Fibroblast of lung (primary cell): ENCODE results near the gene COLGALT1. TPM values are rescaled to one million over a fixed set of nuclear protein-coding genes. Genes with fewer than 3 reads are reported as not detected.

ENCODE experiments used
- DNase-seq, 2 donors: peaks; one replicate each; pipeline versions ENCODE4 v3.0.0 to v3.0.0-alpha.2; 2010; ENCODE audit warnings: low read depth in 2 of 2
- H2AFZ ChIP-seq: 2 replicates; pipeline ENCODE4 v1.5.1; 2012; ENCODE audit warnings: low read length, control low read depth, inconsistent platforms
- H3K27ac ChIP-seq: 2 replicates; pipeline ENCODE4 v1.5.1; 2011; ENCODE audit warnings: low read length, control low read depth; ENCODE audit not compliant: insufficient read depth
- H3K27me3 ChIP-seq: 2 replicates; pipeline ENCODE4 v1.5.1; 2011; ENCODE audit warnings: mild to moderate bottlenecking, low read length; ENCODE audit not compliant: control insufficient read depth, insufficient read depth
- H3K36me3 ChIP-seq: 2 replicates; pipeline ENCODE4 v1.5.1; 2011; ENCODE audit warnings: low read length; ENCODE audit not compliant: control insufficient read depth, insufficient read depth
- H3K4me1 ChIP-seq: 2 replicates; pipeline ENCODE4 v1.5.1; 2011; ENCODE audit warnings: low read length; ENCODE audit not compliant: control insufficient read depth, insufficient read depth; ENCODE audit errors: extremely low read depth
- H3K4me2 ChIP-seq: 2 replicates; pipeline ENCODE4 v1.5.1; 2011; ENCODE audit warnings: low read length, control low read depth; ENCODE audit not compliant: insufficient read depth; ENCODE audit errors: extremely low read depth
- H3K4me3 ChIP-seq, 4 experiments: fragments of 200-600 bp in 1 of 4; sonication (generic) in 1 of 4; replicated peaks in 1 of 4; 2 replicates each; pipeline ENCODE4 v1.5.1; 2011 to 2016; ENCODE audit warnings: low read length in 4 of 4, low read depth in 3 of 4, mild to moderate bottlenecking in 3 of 4, control low read depth in 2 of 4, inconsistent platforms in 1 of 4, mixed read lengths in 1 of 4; ENCODE audit not compliant: insufficient read depth in 1 of 4; ENCODE audit errors: control extremely low read depth in 1 of 4
- H3K79me2 ChIP-seq: 2 replicates; pipeline ENCODE4 v1.5.1; 2012; ENCODE audit warnings: mild to moderate bottlenecking, low read length, inconsistent platforms; ENCODE audit not compliant: control insufficient read depth, insufficient read depth
- H3K9ac ChIP-seq: 2 replicates; pipeline ENCODE4 v1.5.1; 2011; ENCODE audit warnings: mild to moderate bottlenecking, low read length, control low read depth; ENCODE audit not compliant: insufficient read depth
- H3K9me3 ChIP-seq: 2 replicates; pipeline ENCODE4 v1.5.1; 2012; ENCODE audit warnings: low read depth, low read length; ENCODE audit not compliant: control insufficient read depth, insufficient read depth
- H4K20me1 ChIP-seq: 2 replicates; pipeline ENCODE4 v1.5.1; 2011; ENCODE audit warnings: low read length; ENCODE audit not compliant: control insufficient read depth, insufficient read depth; ENCODE audit errors: extremely low read depth
- CTCF ChIP-seq, 2 donors: IDR thresholded peaks in 1 of 2; conservative IDR thresholded peaks in 1 of 2; 1 replicate in 1 of 2; 2 replicates in 1 of 2; pipeline ENCODE4 v1.5.1; 2011 to 2012; ENCODE audit warnings: low read length in 2 of 2, control low read depth in 1 of 2, inconsistent platforms in 1 of 2, low read depth in 1 of 2, mild to moderate bottlenecking in 1 of 2
- EZH2 ChIP-seq: IDR thresholded peaks from 2 replicates; pipeline ENCODE4 v1.5.1; 2012; ENCODE audit warnings: low read length, control low read depth, mild to moderate bottlenecking; ENCODE audit errors: missing control alignments
- polyA plus RNA-seq, 2 donors: library from polyadenylated mRNA; depleted of rRNA in 1 of 2; stranded (reverse) in 1 of 2; unstranded in 1 of 2; fragments of >200 nt; gene quantifications; 2 replicates each; pipeline ENCODE4 v1.2.1, GENCODE V29; 2011 to 2012; ENCODE audit warnings: missing spikeins in 1 of 2
- total RNA-seq: library from RNA; depleted of rRNA; stranded (reverse); fragments of >200 nt; gene quantifications from 2 replicates; pipeline ENCODE4 v1.2.1, GENCODE V29; 2014

The COLGALT1 gene
- total and polyA plus RNA-seq, 2 donors (not counting 1 experiment from before 2014, with no cell fraction given) = 96.9 to 103 TPM

- no peaks in the 10 kb centered on the region for H3K79me2 ChIP-seq
- H4K20me1 ChIP-seq = no peaks in the 10 kb centered on the region
- TF ChIP-seq CTCF (conservative IDR thresholded peaks at IDR 0.05 in 1 of 2, IDR thresholded peaks at IDR 0.05 in 1 of 2; ENCODE audit: low read depth in 1 of 2, low read length in 2 of 2) (no peak), EZH2 (no peak)
- no peak overlapping the region for H2AFZ ChIP-seq
- no peaks in the 10 kb centered on the region for H3K4me1 ChIP-seq
- H3K27ac ChIP-seq = no peak overlapping the region
- no peaks in the 10 kb centered on the region for H3K9me3 ChIP-seq
- H3K27me3 ChIP-seq = no peaks in the 10 kb centered on the region
- H3K4me3 ChIP-seq = no peak overlapping the region
- no peak overlapping the region for H3K4me2 ChIP-seq
- no peak for DNase-seq
- H3K9ac ChIP-seq = no peak overlapping the region
- H3K36me3 ChIP-seq = peaks cover 32% of the 10 kb centered on the region
Observed at GRCh38 chr19:17577457-17578097, 22.1 kb downstream of the COLGALT1 start.

GRCh38 chr19:17579661-17580244 lies 24.3 kb downstream of the COLGALT1 start:
- no peaks in the 10 kb centered on the region for H3K27me3 ChIP-seq
- H3K79me2 ChIP-seq = no peaks in the 10 kb centered on the region
- peaks cover 33% of the 10 kb centered on the region for H3K36me3 ChIP-seq
- peak; percentile 25 to 57 for DNase-seq
- no peaks in the 10 kb centered on the region for H3K9me3 ChIP-seq
- no peaks in the 10 kb centered on the region for H3K4me1 ChIP-seq
- H3K4me3 ChIP-seq = no peak overlapping the region
- H3K9ac ChIP-seq = no peak overlapping the region
- H4K20me1 ChIP-seq = no peaks in the 10 kb centered on the region
- no peak for TF ChIP-seq CTCF (conservative IDR thresholded peaks at IDR 0.05 in 1 of 2, IDR thresholded peaks at IDR 0.05 in 1 of 2; ENCODE audit: low read depth in 1 of 2, low read length in 2 of 2)
- no peak for TF ChIP-seq EZH2
- no peak overlapping the region for H3K27ac ChIP-seq
- H3K4me2 ChIP-seq = no peak overlapping the region
- H2AFZ ChIP-seq = no peak overlapping the region

GRCh38 chr19:17580470-17581144 lies 25.2 kb downstream of the COLGALT1 start:
- Histone ChIP-seq H3K4me1 (no peaks in the 10 kb centered on the region), H2AFZ (no peak overlapping the region), H3K79me2 (no peaks in the 10 kb centered on the region), H3K36me3 (peaks cover 33% of the 10 kb centered on the region), H3K27me3 (no peaks in the 10 kb centered on the region), H3K9me3 (no peaks in the 10 kb centered on the region), H3K27ac (no peak overlapping the region), H3K9ac (no peak overlapping the region), H3K4me2 (no peak overlapping the region), H4K20me1 (no peaks in the 10 kb centered on the region), H3K4me3 (no peak overlapping the region)
- TF ChIP-seq EZH2 (no peak), CTCF (conservative IDR thresholded peaks at IDR 0.05 in 1 of 2, IDR thresholded peaks at IDR 0.05 in 1 of 2; ENCODE audit: low read depth in 1 of 2, low read length in 2 of 2) (no peak)
- DNase-seq = no peak
